Measurements from ENCODE around the gene EVPL.
"Not testable (repeated sequence)": the region's sequence is repeated elsewhere in the genome, so short reads cannot be mapped to it uniquely, and the experiment has no call there.

- TF ChIP-seq POLR2A, CTCF (IDR thresholded peaks at IDR 0.05): not testable (repeated sequence)
These were observed 17.4 kb upstream of the EVPL start for GRCh38 chr17:76044475-76045007.
